HG03565 (cell line): ENCODE results near the gene FBXL13.
"Not testable (repeated sequence)": the region's sequence is repeated elsewhere in the genome, so short reads cannot be mapped to it uniquely, and the experiment has no call there.

Source experiments
- ATAC-seq: cut with Tn5 transposase; IDR thresholded peaks from one replicate; pipeline ENCODE4 v1.9.1; 2021; ENCODE audit warnings: mild to moderate bottlenecking, moderate library complexity; ENCODE audit not compliant: unreplicated experiment

Gene FBXL13

GRCh38 chr7:102988631-102989560 lies 85.7 kb downstream of the FBXL13 start:
- no peak for ATAC-seq

GRCh38 chr7:102988088-102988487 lies 86.5 kb downstream of the FBXL13 start:
- no peak for ATAC-seq

- no peak for ATAC-seq
Measured at GRCh38 chr7:102985176-102985783, 89.3 kb downstream of the FBXL13 start.

GRCh38 chr7:102983602-102984001 lies 91.0 kb downstream of the FBXL13 start:
- ATAC-seq, result no peak

GRCh38 chr7:102982235-102982634 lies 92.4 kb downstream of the FBXL13 start:
- ATAC-seq, result no peak

GRCh38 chr7:102981451-102981850 lies 93.1 kb downstream of the FBXL13 start:
- ATAC-seq, result no peak

- ATAC-seq, result no peak
Measured at GRCh38 chr7:102979670-102980069, 94.9 kb downstream of the FBXL13 start.

- ATAC-seq, result no peak
Measured at GRCh38 chr7:102978284-102978683, 96.3 kb downstream of the FBXL13 start.

- ATAC-seq, result not testable (repeated sequence)
Measured at GRCh38 chr7:102977586-102977985, 97.0 kb downstream of the FBXL13 start.

- no peak for ATAC-seq
Measured at GRCh38 chr7:102976493-102976892, 98.1 kb downstream of the FBXL13 start.

- ATAC-seq, result no peak
Measured at GRCh38 chr7:102975854-102976253, 98.7 kb downstream of the FBXL13 start.

GRCh38 chr7:102974366-102975236 lies 100.0 kb downstream of the FBXL13 start:
- ATAC-seq, result no peak

GRCh38 chr7:102973096-102973802 lies 101.3 kb downstream of the FBXL13 start:
- no peak for ATAC-seq

GRCh38 chr7:102967798-102968197 lies 106.8 kb downstream of the FBXL13 start:
- ATAC-seq, result no peak

- ATAC-seq, result no peak
Measured at GRCh38 chr7:102966465-102966864, 108.1 kb downstream of the FBXL13 start.

GRCh38 chr7:102961993-102962392 lies 112.6 kb downstream of the FBXL13 start:
- not testable (repeated sequence) for ATAC-seq

GRCh38 chr7:102958004-102958403 lies 116.6 kb downstream of the FBXL13 start:
- ATAC-seq, result not testable (repeated sequence)

- ATAC-seq, result not testable (repeated sequence)
Measured at GRCh38 chr7:102954359-102954758, 120.2 kb downstream of the FBXL13 start.

GRCh38 chr7:102953406-102953805 lies 121.2 kb downstream of the FBXL13 start:
- ATAC-seq, result no peak

GRCh38 chr7:102951839-102952238 lies 122.8 kb downstream of the FBXL13 start:
- ATAC-seq, result no peak

- no peak for ATAC-seq
Measured at GRCh38 chr7:102944241-102944640, 130.4 kb downstream of the FBXL13 start.
